ENCODE measurements around the gene OLFML1. TPM values are rescaled to one million over a fixed set of nuclear protein-coding genes. Genes with fewer than 3 reads are reported as not detected.

Gene OLFML1
- total RNA-seq, 1 experiment from 2014 or later, result not detected

DNA sequence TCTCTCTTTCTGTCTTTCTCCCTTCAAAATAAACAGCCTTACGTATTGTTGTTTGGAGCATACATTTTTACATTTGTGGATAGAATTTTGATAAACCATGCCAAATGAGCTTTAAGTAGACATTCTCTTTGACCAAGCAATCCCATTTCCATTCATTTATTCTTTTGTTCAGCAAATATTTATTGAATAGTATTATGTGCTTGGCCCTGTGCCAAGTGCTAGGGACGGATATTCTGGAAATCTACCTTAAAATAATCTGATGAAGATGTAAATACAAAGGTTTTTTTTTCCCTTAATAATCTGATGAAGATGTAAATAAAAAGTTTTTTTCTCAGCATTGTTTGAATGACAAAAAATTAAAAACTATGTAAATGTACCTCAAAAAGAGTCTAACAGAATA, 2.1 kb downstream of the OLFML1 start:
- no peak overlapping the region for H2BK5ac ChIP-seq (ENCODE audit: insufficient read length, low read length)
- no peak overlapping the region for H3K23ac ChIP-seq (ENCODE audit: insufficient read length, low read depth, low read length)
- no peak overlapping the region for H3K4ac ChIP-seq (ENCODE audit: low read depth, low read length)
- H3K27ac ChIP-seq (ENCODE audit: insufficient read length, low read depth, low read length), result no peak overlapping the region
- Mint-ChIP-seq H3K27me3 (ENCODE audit: low read depth) (no peaks in the 10 kb centered on the region), H3K36me3 (ENCODE audit: insufficient read depth in 1 of 3, low read depth in 3 of 3) (no peaks in the 10 kb centered on the region), H3K4me3 (no peak overlapping the region), H3K27ac (no peak overlapping the region), H3K9me3 (no peaks in the 10 kb centered on the region), H3K4me1 (peaks cover 25 to 34% of the 10 kb centered on the region in 2 experiments)
- H2AFZ ChIP-seq (ENCODE audit: low read length), result no peak overlapping the region
- no peaks in the 10 kb centered on the region for H4K20me1 ChIP-seq (ENCODE audit: control insufficient read depth, insufficient read depth, insufficient read length)
- H2BK20ac ChIP-seq (ENCODE audit: low read depth, low read length, poor library complexity, severe bottlenecking), result no peak overlapping the region
- no peaks in the 10 kb centered on the region for H3K23me2 ChIP-seq (ENCODE audit: insufficient read length, low read depth, low read length, poor library complexity, severe bottlenecking)
- no peaks in the 10 kb centered on the region for H3K79me2 ChIP-seq (ENCODE audit: insufficient read depth, low read length)
- no peak overlapping the region for H2AK5ac ChIP-seq (ENCODE audit: insufficient read length, low read length)
- H3K56ac ChIP-seq (ENCODE audit: insufficient read length, low read depth, low read length), result no peak overlapping the region
- H3K9ac ChIP-seq (ENCODE audit: extremely low read depth, insufficient read length, low read length), result no peak overlapping the region
- no peak overlapping the region for H3T11ph ChIP-seq (ENCODE audit: low read length)
- no peak overlapping the region for H4K8ac ChIP-seq (replicated peaks; ENCODE audit: insufficient read length, low read depth, low read length)
- H3K4me1 ChIP-seq (ENCODE audit: insufficient read depth, low read length), result peaks cover 3% of the 10 kb centered on the region; the same call in 1 of the 2 replicates
- H3K79me1 ChIP-seq (ENCODE audit: insufficient read depth, low read depth, low read length, poor library complexity, severe bottlenecking), result no peaks in the 10 kb centered on the region
- H3K14ac ChIP-seq (ENCODE audit: insufficient read depth, low read length), result no peak overlapping the region
- no peaks in the 10 kb centered on the region for H3K9me3 ChIP-seq (ENCODE audit: control insufficient read depth, low read depth, low read length)
- no peaks in the 10 kb centered on the region for H3K27me3 ChIP-seq (ENCODE audit: insufficient read depth, low read length)
- H3K4me2 ChIP-seq (ENCODE audit: insufficient read depth, insufficient read length, low read length), result no peak overlapping the region
- no CpG with 5 or more reads among the region's 2 CpGs for WGBS (ENCODE audit: extremely low coverage, insufficient read length, low lambda C conversion rate)
- no peak overlapping the region for H4K5ac ChIP-seq (ENCODE audit: insufficient read length, low read depth, low read length)
- no peak overlapping the region for H4K91ac ChIP-seq (ENCODE audit: insufficient read length, low read depth, low read length)
- H3K18ac ChIP-seq (ENCODE audit: insufficient read length, low read depth, low read length), result no peak overlapping the region
- TF ChIP-seq, protein P1, sequence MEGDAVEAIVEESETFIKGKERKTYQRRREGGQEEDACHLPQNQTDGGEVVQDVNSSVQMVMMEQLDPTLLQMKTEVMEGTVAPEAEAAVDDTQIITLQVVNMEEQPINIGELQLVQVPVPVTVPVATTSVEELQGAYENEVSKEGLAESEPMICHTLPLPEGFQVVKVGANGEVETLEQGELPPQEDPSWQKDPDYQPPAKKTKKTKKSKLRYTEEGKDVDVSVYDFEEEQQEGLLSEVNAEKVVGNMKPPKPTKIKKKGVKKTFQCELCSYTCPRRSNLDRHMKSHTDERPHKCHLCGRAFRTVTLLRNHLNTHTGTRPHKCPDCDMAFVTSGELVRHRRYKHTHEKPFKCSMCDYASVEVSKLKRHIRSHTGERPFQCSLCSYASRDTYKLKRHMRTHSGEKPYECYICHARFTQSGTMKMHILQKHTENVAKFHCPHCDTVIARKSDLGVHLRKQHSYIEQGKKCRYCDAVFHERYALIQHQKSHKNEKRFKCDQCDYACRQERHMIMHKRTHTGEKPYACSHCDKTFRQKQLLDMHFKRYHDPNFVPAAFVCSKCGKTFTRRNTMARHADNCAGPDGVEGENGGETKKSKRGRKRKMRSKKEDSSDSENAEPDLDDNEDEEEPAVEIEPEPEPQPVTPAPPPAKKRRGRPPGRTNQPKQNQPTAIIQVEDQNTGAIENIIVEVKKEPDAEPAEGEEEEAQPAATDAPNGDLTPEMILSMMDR (conservative IDR thresholded peaks at IDR 0.05), result no peak
- H2BK12ac ChIP-seq (ENCODE audit: insufficient read length, low read depth, low read length), result no peak overlapping the region
- no peak overlapping the region for H2BK120ac ChIP-seq (ENCODE audit: low read depth, low read length, poor library complexity, severe bottlenecking)
- H2BK15ac ChIP-seq (ENCODE audit: low read depth, low read length), result no peak overlapping the region
- DNase-seq, result no peak
